GM12875 (cell line): ENCODE results near the gene RFC1.
"Not testable (repeated sequence)": the region's sequence is repeated elsewhere in the genome, so short reads cannot be mapped to it uniquely, and the experiment has no call there.

Source experiments
- H3K4me3 ChIP-seq: one replicate; pipeline ENCODE4 v1.5.1; 2011; ENCODE audit warnings: low read depth, low read length, control low read depth
- TF ChIP-seq, protein P1 (sequence below): IDR thresholded peaks from 2 replicates; pipeline ENCODE4 v1.5.1; 2011; ENCODE audit warnings: low read depth, mild to moderate bottlenecking, control low read depth, inconsistent platforms, low read length, moderate library complexity, borderline replicate concordance; ENCODE audit not compliant: insufficient read depth

The RFC1 gene

DNA sequence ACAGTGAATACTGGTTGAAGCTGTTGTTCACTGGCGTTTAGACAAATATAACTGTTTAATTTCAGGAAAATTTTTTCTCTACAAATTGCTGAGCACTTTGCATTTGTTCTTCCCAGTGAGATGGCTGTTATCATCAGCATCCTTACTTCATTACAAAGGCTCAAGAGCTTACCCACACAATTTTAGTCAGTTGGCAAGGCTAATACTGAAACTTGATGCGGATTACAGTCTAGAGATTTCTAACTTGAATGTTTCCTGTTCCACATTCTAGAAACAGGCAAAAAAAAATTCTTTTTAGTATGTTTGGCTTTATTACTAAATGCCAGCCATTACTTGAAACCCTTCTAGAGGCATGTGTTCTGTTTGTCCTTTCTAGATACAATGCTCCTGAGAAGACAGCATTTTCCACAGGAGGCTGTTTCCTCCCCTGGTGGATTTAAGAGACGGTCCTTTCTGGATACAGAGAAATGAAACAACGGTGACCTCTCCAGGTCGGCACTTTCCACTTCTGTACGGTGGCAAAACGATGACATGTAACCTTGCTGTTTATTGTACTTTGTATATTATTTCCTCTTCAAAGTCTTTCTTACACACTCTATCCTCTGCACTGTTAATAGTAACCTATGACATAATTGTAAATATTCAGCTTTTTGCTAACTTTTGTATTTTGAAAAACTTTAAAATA, 80.9 kb downstream of the RFC1 start:
- no peak overlapping the region for H3K4me3 ChIP-seq
- TF ChIP-seq, protein P1, sequence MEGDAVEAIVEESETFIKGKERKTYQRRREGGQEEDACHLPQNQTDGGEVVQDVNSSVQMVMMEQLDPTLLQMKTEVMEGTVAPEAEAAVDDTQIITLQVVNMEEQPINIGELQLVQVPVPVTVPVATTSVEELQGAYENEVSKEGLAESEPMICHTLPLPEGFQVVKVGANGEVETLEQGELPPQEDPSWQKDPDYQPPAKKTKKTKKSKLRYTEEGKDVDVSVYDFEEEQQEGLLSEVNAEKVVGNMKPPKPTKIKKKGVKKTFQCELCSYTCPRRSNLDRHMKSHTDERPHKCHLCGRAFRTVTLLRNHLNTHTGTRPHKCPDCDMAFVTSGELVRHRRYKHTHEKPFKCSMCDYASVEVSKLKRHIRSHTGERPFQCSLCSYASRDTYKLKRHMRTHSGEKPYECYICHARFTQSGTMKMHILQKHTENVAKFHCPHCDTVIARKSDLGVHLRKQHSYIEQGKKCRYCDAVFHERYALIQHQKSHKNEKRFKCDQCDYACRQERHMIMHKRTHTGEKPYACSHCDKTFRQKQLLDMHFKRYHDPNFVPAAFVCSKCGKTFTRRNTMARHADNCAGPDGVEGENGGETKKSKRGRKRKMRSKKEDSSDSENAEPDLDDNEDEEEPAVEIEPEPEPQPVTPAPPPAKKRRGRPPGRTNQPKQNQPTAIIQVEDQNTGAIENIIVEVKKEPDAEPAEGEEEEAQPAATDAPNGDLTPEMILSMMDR, result no peak

GRCh38 chr4:39280770-39281169, 85.4 kb downstream of the RFC1 start:
- TF ChIP-seq, protein P1, result no peak
- H3K4me3 ChIP-seq, result no peak overlapping the region

DNA sequence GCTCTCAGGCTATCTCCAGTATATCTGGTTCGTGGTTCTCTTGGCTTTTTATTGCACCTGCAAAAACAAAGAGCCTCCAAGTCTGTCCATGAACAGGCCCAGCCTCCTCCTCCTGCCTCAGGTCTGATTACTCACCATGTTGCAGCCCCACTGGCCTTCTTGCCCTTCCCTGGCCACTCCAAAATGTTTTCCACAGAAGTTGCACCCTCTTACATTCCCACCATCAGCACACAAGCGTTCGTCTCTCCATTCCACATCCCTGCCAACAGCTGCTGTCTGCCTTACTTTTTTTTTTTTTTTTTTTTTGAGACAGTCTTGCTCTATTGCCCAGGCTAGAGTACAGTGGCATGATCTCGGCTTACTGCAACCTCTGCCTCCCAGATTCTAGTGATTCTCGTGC, 86.7 kb downstream of the RFC1 start:
- TF ChIP-seq, protein P1, result no peak
- H3K4me3 ChIP-seq, result no peak overlapping the region

DNA sequence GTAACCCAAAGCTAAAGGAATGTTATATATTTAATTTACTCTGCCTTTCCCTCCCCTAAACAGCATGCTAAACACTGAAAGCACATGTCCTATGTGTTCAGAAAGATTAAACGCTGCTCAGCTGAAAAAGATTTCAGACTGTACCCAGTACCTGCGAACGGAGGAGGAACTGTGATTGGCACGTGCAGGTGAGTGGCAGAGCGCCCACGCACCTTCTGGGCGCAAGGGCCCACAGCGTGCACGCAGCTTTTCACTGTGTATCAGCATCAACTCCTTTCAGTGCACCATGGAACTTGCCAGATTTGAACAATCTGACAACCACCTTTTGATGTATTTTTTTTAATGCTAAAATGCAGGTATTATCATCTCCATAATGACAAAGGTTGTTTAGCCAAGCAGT, 87.7 kb downstream of the RFC1 start:
- H3K4me3 ChIP-seq, result no peak overlapping the region

DNA sequence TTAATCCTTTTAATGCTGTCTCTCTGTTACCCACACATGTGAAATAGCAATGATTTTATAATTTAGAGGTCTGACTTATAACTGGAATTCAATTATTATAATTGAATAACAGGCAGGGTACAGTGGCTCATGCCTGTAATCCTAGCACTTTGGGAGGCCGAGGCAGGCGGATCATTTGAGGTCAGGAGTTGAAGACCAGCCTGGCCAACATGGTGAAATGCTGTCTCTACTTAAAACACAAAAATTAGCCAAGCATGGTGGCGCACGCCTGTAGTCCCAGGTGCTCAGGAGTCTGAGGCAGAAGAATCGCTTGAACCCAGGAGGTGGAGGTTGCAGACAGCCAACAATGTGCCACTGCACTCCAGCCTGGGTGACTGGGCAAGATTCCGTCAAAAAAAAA, 88.5 kb downstream of the RFC1 start:
- not testable (repeated sequence) for H3K4me3 ChIP-seq

More for the DNA sequence above, 87.7 kb downstream of the RFC1 start:
- TF ChIP-seq, protein P1, result no peak

DNA sequence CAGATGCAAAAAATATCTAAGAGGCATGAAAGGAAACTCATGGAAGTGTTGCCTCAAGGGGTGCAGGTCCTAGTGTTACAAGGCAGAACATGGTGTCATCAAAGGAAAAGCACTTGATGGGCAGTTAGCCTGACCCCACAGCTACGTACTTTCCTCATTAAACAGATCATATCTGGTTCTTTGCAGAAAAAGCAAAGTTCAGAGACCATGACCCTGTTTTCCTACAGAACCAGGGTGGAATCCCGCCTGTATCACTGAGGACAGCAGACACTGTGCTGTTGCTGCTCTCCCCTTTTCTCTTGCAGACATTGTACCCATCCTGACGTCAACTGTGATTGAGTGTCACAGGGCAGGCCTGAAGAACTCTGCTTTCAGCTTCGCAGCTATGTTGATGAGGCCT, 91.7 kb downstream of the RFC1 start:
- TF ChIP-seq, protein P1, result no peak
- H3K4me3 ChIP-seq, result no peak overlapping the region

GRCh38 chr4:39263895-39264294, 102.3 kb downstream of the RFC1 start:
- H3K4me3 ChIP-seq, result no peak overlapping the region
- TF ChIP-seq, protein P1, result no peak
